Activated T-cell treated with anti-CD3 and anti-CD28 coated beads for 24 hours (primary cell): ENCODE measurements around the gene SLC29A3.
A peak's percentile ranks its signal among the peaks of the same experiment; 100 is the strongest.
"Not testable (repeated sequence)": the region's sequence is repeated elsewhere in the genome, so short reads cannot be mapped to it uniquely, and the experiment has no call there.

Experiments
- DNase-seq: peaks from one replicate; pipeline ENCODE4 v3.0.0-alpha.2; 2020; ENCODE audit warnings: low read depth

SLC29A3 gene

DNA sequence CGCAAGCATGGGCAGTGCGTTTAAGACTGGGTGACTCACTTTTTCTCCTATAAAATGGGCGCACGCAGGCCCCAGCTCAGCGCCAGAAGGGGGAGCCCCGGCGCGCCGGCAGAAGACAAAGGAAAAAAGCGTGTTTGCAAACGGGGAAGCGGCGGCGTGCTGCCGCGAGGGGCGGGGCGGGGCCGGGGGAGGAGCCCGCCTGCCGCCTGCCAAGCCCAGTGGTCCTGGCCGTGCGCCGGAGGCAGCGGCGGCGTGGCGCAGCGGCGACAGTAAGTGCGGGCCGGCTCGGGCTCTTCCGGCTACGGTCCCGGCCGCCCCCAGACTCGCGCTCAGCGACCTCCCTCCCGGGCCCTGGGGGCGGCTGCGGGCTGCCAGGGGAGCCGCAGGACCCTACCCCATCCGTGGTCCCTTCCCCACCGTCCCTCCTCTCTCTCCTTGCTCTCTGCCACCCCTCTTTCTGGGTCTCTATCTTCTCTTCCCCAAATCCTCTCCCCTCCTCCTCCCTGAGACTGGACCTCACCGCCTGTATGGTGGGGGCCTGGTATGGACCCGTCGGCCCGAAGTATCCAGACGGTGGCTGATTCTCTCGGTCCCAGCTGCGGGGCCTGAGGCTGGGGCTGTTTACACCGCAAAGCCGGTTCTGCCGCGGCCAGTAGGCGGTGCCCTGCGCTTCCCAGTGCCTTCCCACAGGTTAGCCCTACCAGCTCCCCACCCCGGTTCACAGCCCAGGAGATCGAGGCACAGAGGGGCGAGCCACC is at the start of gene SLC29A3:
Gene SLC29A3 (plus strand): TSS at position 218 of the 758 bp plus-strand sequence. CDS start 51 bp downstream, at position 269.
- peak; percentile 84 for DNase-seq

DNA sequence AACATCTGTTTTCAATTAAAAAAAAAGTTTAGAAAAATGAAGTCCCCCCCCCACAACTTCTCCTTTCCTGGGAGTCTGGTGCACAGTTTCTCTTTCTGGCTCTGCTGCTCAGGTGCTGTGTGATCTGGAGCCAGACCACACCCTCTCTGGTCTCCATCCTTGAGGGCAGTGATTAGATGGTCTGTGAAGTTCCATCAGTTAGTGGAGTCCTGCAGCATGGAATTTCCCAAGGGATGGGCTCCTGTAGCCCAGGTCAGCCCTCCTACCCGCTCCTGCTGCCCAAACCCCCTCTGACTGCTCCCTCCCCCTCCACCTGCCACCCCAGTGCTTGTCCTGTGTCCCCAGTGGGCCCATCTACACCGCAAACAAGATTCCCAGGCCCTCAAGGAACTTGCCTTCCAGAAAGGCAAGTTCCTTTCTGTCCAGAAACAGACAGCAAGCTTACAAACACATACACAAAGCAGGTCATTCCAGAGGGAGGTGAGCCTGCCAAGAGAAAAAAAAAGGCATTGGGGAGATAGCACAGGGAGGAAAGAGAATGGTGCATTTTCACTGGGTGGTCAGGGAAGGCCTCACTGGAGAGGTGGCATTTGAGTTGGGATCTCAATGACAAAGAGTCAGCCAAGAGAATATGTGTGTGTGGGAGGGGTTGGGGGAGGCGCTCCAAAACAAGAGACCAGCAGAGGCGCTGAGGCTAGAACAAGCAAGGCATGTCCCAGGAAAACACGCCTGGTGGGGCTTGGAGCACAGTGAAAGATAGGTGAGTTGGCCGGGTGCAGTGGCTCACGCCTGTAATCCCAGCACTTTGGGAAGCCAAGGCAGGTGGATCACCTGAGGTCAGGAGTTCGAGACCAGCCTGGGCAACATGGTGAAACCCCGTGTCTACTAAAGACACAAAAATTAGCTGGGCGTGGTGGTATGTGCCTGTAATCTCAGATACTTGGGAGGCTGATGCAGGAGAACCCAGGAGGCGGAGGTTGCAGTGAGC is 49.5 kb upstream of the SLC29A3 start:
- no peak for DNase-seq

DNA sequence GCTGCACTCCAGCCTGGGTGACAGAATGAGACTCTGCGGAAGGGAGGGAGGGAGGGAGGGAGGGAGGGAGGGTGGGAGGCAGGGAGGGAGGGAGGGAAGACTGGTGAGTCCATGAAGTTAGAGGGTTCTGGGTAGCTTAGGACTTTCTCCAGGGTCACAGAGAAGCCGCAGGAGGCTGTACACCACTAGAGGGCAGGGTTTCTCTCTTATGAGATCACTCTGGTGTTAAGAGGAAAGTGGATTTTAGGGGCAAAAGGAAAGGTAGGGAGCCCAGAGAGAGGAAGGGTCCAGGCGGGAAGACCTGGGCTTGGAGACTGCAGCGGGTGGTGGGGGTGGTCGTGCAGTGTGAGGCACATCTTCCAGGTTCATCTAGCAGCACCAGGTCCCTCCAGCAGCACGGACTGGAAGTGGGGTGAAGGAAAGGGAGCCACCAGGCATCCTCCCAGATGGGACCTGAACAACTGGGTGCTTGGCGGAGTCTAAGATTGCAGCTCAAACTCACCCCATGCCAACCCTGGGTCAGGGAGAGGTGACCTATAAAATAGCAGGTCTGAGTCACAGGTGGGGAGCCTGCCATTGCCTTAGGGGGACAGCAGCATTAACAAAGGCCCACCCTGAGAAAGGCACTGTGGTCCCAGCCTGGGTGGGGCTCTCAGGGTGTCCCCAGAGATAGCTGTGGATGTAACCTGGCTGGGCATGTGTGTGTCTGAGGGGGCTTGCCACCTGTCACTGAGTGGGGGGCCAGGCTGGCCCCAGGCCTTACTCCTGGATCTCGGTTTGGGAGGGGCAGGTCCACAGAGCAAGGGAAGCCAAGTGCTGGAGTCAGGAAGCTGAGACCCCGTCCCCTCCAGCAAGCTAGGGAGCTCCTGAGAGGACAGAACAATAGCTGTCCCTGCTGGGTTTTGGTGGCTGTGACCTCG is 48.5 kb upstream of the SLC29A3 start:
- peak; percentile 16 for DNase-seq

DNA sequence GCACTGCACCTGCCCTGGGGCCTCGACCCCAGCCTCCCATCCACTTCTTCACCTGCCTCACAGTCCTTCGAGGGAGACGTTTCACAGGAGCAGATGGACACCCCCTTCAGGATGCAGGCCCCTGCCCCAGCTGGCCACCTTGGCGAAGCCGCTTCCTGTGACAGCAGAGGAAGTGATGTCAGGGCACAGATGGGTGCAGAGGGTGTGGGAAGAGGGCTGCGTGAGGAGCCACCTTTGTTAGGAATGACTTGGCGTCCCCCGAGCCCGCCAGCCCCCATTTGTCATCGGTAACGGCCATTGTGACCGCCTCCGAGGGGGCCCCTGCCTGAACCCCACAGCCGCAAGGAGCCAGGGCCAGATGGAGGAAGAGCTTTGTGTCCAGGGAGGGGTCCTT is 47.4 kb upstream of the SLC29A3 start:
- DNase-seq: no peak

DNA sequence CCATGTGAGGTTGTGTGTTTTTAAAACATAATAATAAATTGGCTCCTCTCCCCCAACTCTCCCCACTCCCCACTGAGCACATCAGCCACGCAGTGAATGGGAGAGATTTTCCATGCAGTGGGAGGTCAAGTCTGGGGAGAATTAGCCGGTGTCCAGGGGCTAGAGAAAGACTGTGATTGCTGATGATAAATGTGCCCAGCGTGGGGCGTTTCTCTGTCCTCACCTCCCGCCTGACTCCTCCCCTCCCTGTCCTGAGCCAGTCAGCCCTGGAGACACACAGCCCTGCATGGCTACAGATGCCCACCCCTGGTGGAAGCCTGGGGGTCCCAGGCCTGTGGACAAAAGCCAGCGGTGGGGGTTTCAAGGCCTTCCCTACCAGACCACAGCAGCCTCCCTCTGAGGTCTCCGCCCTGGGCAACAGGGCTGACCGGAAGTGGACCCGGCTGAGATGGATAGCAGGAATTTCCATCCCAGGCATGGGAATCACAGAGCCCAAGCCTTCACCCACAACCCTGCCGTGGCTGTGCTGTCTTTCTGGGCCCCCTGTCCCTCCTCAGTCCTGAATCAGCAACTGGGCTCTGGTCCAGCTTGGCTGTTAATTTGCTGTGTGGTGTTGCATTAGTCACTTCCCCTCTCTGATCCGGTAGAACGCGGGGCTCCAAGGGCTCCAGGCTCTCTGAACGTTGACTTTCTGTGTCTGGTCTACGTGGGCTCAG is 46.8 kb upstream of the SLC29A3 start:
- DNase-seq: no peak

DNA sequence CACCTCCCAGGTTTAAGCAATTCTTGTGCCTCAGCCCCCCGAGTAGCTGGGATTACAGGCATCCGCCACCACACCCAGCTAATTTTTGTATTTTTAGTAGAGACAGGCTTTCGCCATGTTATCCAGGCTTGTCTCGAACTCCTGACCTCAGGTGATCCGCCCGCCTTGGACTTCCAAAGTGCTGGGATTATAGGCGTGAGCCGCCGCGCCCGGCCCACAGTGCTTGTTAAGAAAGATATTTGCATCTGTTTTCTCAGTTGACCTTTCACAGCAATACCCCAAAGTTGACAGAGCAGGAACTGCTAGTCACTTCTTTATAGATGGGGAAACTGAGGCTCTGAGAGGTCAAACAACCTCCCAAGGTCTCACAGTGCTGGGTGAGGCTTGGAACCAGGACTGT is 46.1 kb upstream of the SLC29A3 start:
- DNase-seq: not testable (repeated sequence)

DNA sequence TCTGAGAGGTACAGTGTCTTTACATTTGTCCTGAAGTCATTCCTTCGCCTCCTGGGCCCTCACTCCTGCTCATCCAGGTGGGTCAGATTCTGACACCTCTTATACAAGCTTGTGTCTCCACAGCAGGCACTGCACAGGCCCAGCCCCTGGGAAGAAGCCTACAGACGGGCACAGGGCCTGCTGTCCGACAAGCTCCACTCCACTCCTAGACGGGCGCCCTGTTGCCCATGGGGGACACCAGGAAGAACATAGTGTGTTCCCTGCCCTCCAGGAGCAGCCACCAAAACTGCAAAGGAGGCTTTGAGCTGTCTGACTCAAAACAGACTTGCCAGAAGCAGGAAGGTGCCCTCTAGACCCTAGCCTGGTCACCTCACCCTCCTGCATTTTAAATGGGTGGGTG is 45.6 kb upstream of the SLC29A3 start:
- no peak for DNase-seq

DNA sequence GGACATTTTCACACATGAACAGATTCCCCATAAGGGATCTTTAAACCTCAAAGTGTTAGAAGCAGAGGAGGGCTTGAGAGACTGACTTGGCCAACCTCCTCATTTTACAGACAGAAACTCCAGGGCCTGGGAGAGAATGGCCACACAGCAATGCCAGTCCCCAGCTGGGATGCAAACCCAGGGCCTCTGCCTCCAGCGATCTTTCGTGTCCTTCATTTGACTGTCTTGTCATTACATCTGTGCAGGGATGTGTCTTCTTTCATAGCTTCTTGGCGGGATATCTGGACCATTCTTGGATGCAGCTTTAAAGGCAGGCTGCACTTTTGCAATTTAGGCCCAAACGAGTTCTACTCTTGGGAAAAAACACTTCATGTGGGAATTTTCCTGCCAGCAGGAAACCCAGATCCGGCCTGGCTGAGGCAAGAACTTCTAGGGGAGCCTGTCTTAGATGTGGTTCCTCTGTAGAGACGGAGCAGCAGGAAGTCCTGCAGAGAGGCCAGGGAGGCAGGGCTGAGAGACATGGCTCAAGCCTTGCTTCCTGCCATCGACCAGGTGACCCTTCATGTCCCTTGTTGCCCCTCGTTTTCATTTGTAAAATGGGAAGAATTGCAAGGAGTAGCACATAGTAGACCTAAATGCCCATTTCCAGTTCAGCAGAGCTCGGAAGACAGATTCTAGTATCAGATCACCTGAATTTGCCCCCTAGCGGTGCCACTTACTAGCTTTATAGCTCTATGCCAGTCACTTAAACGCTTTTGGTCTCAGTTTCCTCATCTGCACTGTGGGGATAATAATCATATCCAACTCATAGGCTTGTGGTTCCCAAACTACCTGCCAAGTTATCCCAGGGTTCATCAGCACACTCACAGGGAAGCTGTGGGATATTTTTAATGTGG is 43.9 kb upstream of the SLC29A3 start:
- no peak for DNase-seq

DNA sequence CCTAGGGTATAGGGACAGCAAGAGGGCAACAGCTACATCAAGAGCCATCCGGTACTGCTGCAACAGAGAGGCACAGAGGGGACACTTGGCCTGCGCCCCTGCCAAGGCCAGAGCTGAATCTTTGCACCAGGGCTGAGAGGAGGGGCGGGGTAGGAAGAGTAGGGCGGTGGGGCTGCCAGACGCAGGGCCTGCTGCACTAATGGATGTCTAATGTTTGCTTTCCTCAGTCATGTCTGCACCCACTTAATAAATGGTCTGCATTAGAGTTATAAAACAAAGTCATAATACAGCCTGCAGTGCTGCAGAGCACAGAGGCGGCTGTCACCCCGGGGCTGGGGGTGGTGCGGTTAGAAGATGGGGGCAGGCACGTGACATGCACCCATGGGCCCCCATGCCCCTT is 42.2 kb upstream of the SLC29A3 start:
- DNase-seq: no peak

DNA sequence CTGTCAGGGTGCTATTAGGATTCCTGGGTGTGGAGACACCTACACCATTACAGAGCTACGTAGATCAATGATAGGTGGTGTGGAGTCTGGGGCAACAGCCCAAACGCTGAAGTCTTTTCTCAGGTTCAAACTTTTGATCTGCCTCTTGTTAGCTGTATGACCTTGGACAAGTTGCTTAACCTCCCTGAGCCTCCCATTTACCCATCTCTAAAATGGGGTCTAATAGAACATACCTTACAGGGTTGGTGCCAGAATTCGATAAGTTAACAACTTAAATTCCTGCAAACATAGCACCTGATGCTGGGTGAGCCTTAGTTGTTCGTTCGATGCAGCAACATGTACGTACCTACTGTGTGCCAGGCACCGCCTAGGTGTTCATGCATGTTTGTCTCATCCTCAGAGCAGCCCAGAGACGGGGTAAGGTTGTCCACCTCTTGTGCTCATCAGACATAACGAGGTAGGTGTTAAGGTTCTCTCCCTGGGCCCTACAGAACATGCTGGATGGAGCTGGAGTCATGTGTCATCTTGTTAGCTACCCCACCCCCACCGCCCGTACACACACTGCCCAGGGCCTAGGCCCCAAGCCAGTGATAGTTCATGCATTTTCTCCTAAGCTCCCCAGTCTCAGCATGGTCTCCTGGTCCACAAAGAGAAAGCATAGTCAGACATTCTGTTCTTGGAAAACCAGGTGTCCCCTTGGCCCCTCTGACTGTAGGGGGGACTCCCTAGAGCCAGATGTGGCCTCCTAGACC is 41.0 kb upstream of the SLC29A3 start:
- DNase-seq: no peak

DNA sequence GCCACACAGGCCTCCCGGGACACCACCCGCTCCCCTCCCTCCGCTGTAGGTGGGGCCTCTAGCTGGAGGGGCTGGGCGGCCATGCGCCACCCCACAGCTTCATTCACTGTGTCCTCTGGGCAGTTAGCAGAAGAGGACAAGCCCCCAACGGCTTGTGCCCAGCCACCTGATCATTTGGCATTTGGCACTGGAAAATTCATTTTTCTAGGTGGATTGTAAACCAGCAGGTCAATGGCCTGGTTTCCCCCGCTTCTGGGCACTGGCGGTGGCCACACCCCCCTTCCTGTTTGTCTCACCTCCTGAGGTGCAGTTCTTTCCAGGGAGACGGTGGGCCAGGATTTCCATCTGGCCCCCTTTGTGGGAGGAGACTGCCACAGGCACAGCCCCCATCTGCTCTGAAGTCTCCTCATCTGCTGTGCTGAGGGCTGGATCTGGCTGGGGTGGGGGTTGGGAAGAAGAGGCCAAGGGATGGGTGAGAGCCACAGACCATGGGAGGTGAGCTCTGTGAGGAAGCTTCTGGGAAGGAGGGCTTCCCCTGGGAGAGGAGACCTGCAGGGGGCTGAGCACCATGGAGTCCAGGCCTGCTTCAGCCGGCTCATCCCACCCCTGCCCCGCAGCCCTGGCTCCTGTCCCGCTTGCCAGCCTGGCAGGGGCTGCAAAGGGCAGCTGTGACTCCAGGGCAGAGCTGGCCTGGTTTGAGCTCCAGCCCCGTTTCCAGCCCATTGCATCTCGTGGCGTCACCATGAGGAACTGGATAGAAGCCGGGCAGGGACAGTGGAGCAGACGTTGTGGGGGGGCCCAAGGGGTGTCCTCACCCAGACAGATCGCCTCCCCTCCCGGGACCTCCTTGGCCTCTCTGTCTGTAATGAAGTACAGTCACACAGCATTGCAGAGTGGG is 40.1 kb upstream of the SLC29A3 start:
- DNase-seq: no peak

DNA sequence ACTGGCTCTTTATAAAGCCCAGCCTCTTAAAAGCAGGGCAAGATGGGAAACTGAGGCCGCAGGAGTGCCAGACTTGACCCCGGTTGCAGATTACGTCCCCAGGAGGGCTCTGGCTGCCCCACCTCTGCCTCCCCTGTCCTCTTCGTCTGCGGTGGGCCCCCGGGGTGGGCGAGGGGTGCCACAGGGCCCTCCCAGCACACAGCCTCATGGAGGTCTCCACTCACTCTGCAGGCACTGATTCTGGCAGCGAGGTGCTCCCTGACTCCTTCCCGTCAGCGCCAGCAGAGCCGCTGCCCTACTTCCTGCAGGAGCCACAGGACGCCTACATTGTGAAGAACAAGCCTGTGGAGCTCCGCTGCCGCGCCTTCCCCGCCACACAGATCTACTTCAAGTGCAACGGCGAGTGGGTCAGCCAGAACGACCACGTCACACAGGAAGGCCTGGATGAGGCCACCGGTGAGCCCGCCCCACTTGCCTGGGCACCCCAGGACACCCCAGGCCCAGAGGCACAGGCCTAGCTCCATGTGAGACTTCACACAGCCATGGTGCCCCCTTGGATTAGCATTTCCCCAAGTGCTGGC is 39.4 kb upstream of the SLC29A3 start:
- DNase-seq: no peak

DNA sequence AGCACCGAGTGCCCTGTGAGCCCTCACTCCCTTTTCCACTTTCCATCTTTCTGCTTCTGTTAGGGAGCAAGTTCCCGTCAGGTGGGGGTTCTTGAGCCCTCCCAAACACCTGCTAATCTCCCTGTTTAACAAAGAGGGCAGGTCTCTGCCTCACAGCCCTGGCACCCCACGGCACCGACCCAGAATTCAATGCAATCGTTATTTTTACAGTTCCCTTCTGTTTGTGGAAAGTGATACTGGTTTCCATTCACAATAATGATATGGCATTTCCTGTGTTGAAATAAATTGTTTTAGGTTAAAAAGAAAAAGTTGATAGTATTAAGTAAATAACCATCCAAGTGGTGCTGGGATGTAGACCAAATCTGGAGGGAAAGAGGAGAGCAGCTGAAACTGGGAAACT is 38.8 kb upstream of the SLC29A3 start:
- no peak for DNase-seq

DNA sequence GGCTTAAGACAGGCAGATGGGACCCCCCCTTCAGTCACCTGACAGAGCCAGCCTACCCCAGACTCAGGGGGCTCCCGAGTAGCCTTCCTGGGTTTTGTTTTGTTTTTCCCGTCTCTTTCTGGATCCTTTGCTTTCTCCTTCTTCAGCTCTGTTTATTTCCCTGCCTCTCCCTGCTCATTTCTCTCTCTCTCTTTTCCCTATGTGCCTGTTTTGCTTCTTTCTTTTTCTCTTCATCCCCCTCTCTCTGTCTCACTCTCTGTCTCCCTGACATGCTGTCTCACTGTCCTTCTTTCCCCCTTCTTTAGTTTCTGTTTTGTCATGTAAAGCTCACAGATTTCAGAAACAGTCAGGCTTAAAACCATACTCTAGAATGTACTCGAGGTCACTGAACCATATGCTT is 38.2 kb upstream of the SLC29A3 start:
- no peak for DNase-seq

DNA sequence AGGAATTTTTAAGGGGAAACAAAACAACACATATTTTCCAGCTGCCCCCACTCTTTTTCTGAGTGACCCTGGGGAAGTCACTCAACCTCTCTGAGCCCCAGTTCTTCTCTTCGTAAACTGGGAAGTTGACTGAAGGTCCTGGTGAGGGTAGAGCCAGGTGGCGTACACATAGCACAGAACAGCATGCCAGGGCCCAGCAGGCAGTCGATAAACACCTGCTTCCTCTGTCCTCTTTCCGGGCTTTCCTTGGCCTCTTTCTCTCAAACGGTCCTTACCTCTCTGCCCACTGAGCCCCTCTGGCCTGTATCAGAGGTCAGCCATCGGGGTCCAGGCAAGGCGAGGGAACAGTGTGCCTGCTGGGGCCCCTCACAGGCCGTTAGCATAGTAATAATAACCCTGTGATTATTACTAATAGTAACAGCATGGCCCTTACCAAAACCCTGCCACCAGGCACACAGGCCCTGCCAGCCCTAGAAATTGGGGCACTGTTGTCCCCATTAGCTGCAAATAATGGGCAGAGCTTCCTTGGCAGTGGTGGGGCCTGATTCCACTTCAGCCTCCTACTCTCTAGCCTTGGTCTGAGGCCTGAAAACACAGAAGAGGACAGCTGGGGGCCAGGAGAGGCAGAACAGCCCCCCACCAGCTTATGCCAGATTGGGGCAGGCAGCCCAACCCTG is 37.3 kb upstream of the SLC29A3 start:
- no peak for DNase-seq

DNA sequence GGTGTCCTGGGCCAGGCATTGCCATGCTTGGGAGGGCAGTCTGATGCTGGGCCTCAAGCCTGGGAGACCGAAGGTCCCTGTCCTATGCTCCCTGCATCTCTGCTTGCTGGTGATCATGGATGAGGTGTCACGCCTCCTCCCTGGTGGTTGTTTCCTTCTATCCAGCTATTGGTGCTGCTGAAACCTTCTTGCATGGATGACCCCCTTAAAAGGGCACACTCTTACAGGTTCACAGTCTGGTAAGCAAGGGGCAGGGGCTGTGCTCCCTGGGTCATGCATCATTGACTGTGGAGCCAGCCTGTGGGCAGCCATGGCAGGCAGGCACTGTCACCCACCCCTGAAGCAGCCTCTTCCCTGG is 36.8 kb upstream of the SLC29A3 start:
- DNase-seq: no peak

DNA sequence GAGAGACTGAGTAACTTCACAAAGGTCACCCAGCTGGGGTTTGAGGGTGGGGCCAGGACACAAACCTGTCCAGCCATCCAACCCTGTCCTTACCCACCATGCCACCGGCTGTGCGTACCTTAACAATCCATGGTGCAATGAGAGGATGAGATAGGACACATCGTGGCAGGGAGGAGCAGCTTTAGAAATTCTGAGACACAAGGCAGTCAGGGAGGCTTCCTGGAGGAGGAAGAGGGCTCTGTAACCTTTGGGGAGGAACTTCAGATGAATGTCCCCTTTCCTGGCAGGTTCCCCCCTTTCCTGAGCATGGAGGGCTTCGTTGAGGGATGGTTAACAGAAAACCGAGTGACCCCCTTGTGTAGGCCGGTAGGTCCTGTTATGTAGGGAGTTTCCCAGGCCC is 35.6 kb upstream of the SLC29A3 start:
- DNase-seq: no peak

DNA sequence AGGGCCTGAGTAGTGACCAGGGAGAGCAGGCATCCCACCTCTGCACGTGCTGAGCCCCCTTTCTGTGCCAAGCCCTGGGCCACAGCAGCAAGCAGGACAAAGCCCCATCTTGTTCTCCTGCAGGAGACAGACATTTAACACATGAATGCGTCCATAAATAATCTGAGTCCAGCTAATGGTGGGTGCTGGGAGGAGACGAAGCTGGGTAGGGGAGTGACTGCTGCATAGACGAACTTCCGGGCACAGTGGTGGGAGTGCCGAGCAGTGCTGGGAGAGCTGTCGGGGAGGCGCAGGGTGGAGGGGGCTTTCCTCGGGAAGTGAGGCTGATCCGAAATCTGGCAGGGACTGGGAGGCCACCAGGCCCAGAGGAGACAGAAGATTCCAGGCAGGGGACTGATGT is 35.2 kb upstream of the SLC29A3 start:
- DNase-seq: no peak
